ENCODE results near the gene DEPDC5. TPM values are rescaled to one million over a fixed set of nuclear protein-coding genes. Genes with fewer than 3 reads are reported as not detected.
"Not testable (repeated sequence)": the region's sequence is repeated elsewhere in the genome, so short reads cannot be mapped to it uniquely, and the experiment has no call there.

DEPDC5 gene
- total RNA-seq, 2 donors from 2014 or later, result 10.9 to 37.5 TPM

DNA sequence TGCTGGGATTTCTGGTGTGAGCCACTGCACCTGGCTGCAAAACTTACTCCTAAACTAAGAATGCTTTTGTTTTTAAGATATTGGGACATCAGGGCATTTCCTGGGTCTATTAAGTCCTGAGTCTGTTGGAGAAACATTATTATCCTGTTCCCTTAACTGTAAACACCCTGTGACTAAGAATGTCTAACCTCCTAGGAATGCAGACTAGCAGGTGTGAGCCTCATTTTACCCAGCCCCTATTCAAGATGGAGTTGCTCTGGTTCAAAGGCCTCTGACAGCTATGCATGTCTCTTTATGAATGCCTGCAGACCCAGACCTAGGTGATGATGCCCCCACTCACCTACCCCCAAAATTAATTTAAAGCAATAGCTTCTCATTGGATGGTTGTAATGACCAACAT, 46.2 kb downstream of the DEPDC5 start:
- H3K27me3 ChIP-seq (replicated peaks; ENCODE audit: insufficient read depth), result no peaks in the 10 kb centered on the region
- DNase-seq (ENCODE audit: low spot score), result no peak
- H3K36me3 ChIP-seq, result peaks cover 0 to 2% of the 10 kb centered on the region in 2 donors
- no peaks in the 10 kb centered on the region for H3K9me3 ChIP-seq
- no peak overlapping the region for H3K4me3 ChIP-seq
- no peak for TF ChIP-seq POLR2A (IDR thresholded peaks at IDR 0.05)
- no peak for TF ChIP-seq CTCF (IDR thresholded peaks at IDR 0.05)
- no peak for TF ChIP-seq POLR2AphosphoS5 (IDR thresholded peaks at IDR 0.05)
- intact Hi-C loops (cut with DNase I), result no loop called here
- H3K4me1 ChIP-seq (replicated peaks), result no peaks in the 10 kb centered on the region
- H3K27ac ChIP-seq, result no peak overlapping the region

- H3K9me3 ChIP-seq; H3K36me3 ChIP-seq; DNase-seq (ENCODE audit: low spot score); H3K4me1 ChIP-seq (replicated peaks); H3K27ac ChIP-seq; H3K4me3 ChIP-seq; intact Hi-C loops (cut with DNase I); H3K27me3 ChIP-seq (replicated peaks; ENCODE audit: insufficient read depth): not testable (repeated sequence)
- WGBS, result 95% methylated on average over 6 of the region's 6 CpGs
These were observed 47.0 kb downstream of the DEPDC5 start for GRCh38 chr22:31800861-31801260.

- no peak overlapping the region for H3K27ac ChIP-seq
- WGBS, result 94% methylated on average over 7 of the region's 7 CpGs
- no peaks in the 10 kb centered on the region for H3K27me3 ChIP-seq (replicated peaks; ENCODE audit: insufficient read depth)
- H3K4me3 ChIP-seq, result no peak overlapping the region
- no peaks in the 10 kb centered on the region for H3K4me1 ChIP-seq (replicated peaks)
- intact Hi-C loops (cut with DNase I), result no loop called here
- no peak for DNase-seq (ENCODE audit: low spot score)
- peaks cover 5 to 7% of the 10 kb centered on the region in 2 donors for H3K36me3 ChIP-seq
- H3K9me3 ChIP-seq, result no peaks in the 10 kb centered on the region
- TF ChIP-seq CTCF (IDR thresholded peaks at IDR 0.05) (no peak), POLR2AphosphoS5 (IDR thresholded peaks at IDR 0.05) (no peak), POLR2A (IDR thresholded peaks at IDR 0.05) (no peak)
These were observed 48.8 kb downstream of the DEPDC5 start for GRCh38 chr22:31802575-31802974.

DNA sequence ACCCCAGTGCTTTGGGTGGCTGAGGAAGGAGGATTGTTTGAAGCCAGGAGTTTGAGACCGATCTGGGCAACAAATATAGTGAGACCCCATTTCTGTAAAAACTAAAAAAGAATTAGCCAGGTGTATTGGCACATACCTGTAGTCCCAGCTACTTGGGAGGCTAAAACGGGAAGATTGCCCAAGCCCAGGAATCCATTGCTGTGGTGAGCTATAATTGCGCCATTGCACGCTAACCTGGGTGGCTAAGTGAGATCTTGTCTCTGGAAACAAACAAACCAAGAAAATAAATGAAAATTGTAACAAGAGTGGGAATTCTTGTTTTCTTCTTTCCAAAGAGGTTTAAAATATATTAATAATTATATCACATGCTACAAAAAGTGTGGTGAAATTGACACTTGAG, 52.9 kb downstream of the DEPDC5 start:
- no peak overlapping the region for H3K4me3 ChIP-seq
- TF ChIP-seq POLR2A (IDR thresholded peaks at IDR 0.05) (no peak), CTCF (IDR thresholded peaks at IDR 0.05) (no peak), POLR2AphosphoS5 (IDR thresholded peaks at IDR 0.05) (no peak)
- no peaks in the 10 kb centered on the region for H3K27me3 ChIP-seq (replicated peaks; ENCODE audit: insufficient read depth)
- H3K36me3 ChIP-seq, result peaks cover 5 to 7% of the 10 kb centered on the region in 2 donors
- intact Hi-C loops (cut with DNase I), result no loop called here
- no peaks in the 10 kb centered on the region for H3K9me3 ChIP-seq
- no peak for DNase-seq (ENCODE audit: low spot score)
- 84% methylated on average over 4 of the region's 4 CpGs for WGBS
- no peak overlapping the region for H3K27ac ChIP-seq
- H3K4me1 ChIP-seq (replicated peaks), result no peaks in the 10 kb centered on the region

- Histone ChIP-seq H3K27me3 (replicated peaks; ENCODE audit: insufficient read depth) (no peaks in the 10 kb centered on the region), H3K9me3 (no peaks in the 10 kb centered on the region), H3K4me3 (no peak overlapping the region), H3K27ac (no peak overlapping the region), H3K4me1 (replicated peaks) (no peaks in the 10 kb centered on the region), H3K36me3 (peaks cover 0 to 5% of the 10 kb centered on the region in 2 donors)
- DNase-seq (ENCODE audit: low spot score), result no peak
- WGBS, result 62% methylated on average over 6 of the region's 6 CpGs
- intact Hi-C loops (cut with DNase I), result no loop called here
- TF ChIP-seq CTCF (IDR thresholded peaks at IDR 0.05) (no peak), POLR2A (IDR thresholded peaks at IDR 0.05) (no peak), POLR2AphosphoS5 (IDR thresholded peaks at IDR 0.05) (no peak)
These were observed 59.3 kb downstream of the DEPDC5 start for GRCh38 chr22:31812977-31813605.

GRCh38 chr22:31813898-31814297, 60.1 kb downstream of the DEPDC5 start:
- H3K4me1 ChIP-seq (replicated peaks); H3K9me3 ChIP-seq; DNase-seq (ENCODE audit: low spot score); intact Hi-C loops (cut with DNase I); H3K36me3 ChIP-seq; H3K27ac ChIP-seq; H3K27me3 ChIP-seq (replicated peaks; ENCODE audit: insufficient read depth); H3K4me3 ChIP-seq: not testable (repeated sequence)
- 89% methylated on average over 7 of the region's 7 CpGs for WGBS
